Measurements from ENCODE around the gene EFCAB6. TPM values are rescaled to one million over a fixed set of nuclear protein-coding genes. Genes with fewer than 3 reads are reported as not detected.

The EFCAB6 gene
- total and polyA plus RNA-seq, 5 donors from 2014 or later: 0.18 to 0.77 (median 0.30) TPM; not detected in 2

DNA sequence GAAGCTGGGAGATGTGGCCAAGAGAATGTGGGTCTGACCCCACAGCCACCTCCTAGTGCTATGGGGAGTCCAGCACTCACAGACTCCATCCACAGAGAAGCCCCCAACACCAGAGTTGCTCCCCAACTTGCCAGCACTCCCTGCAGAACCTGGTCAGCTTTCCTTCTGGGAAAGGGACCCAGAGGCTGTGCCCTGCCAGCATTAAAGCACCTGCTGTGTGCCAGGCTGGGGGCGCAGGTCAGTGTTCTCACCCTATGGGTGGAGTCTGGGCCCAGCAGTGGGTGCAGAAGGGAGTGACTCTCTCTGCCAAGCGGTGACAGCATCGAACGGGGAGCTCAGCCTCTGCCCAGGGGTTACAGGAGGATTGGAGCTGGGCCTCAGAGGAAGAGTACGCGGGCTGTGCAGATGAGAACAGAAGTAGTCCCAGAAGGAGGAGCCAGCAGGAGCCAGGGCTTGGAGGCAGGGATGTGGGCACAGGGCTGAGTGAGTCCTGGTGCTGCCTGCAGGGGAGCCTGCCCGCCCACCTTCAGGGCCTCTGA is 285.9 kb downstream of the EFCAB6 start:
- Histone ChIP-seq H3K27ac (ENCODE audit: insufficient read depth, low read length, poor library complexity, severe bottlenecking) (no peak overlapping the region), H3K4me3 (ENCODE audit: low read depth, low read length) (no peak overlapping the region), H3K9me3 (ENCODE audit: control insufficient read depth in 2 of 2, low read length in 2 of 2) (no peaks in the 10 kb centered on the region), H3K36me3 (ENCODE audit: control insufficient read depth, insufficient read depth, low read length) (no peaks in the 10 kb centered on the region), H3K4me1 (ENCODE audit: control insufficient read depth, insufficient read depth, low read length, poor library complexity, severe bottlenecking) (no peaks in the 10 kb centered on the region), H3K27me3 (ENCODE audit: control insufficient read depth, insufficient read depth, low read length) (no peaks in the 10 kb centered on the region)
- ATAC-seq (ENCODE audit: low read depth in 2 of 2): no peak
- no peak for DNase-seq
- H3K4me3 Mint-ChIP-seq: no peak overlapping the region
- no peaks in the 10 kb centered on the region for H3K9me3 Mint-ChIP-seq
- no peaks in the 10 kb centered on the region for H3K27me3 Mint-ChIP-seq
- no peak overlapping the region for H3K27ac Mint-ChIP-seq
- peaks cover 0 to 5% (median 0%) of the 10 kb centered on the region in 4 donors for H3K4me1 Mint-ChIP-seq
- H3K36me3 Mint-ChIP-seq: no peaks in the 10 kb centered on the region

DNA sequence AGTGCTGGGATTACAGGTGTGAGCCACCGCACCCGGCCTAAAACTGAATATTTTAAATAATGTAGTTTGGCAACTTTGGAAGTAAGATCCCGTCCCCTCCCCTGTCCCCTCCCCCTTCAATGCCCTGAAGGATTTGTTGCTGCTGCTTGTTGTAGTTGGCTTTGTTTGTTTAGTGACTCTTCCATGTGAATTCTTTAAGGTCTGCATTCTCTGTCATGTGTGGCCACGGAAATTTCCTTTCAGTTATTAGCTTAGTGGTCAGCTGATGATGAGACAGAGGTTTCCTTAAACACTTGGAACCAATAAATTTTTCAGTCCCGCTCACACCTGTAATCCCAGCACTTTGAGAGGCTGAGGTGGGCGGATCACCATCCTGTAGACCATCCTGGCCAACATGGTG is 290.4 kb downstream of the EFCAB6 start:
- ATAC-seq (ENCODE audit: low read depth in 2 of 2): no peak
- H3K4me1 ChIP-seq (ENCODE audit: control insufficient read depth, insufficient read depth, low read length, poor library complexity, severe bottlenecking): no peaks in the 10 kb centered on the region
- H3K4me3 ChIP-seq (ENCODE audit: low read depth, low read length): no peak overlapping the region
- H3K27me3 ChIP-seq (ENCODE audit: control insufficient read depth, insufficient read depth, low read length): no peaks in the 10 kb centered on the region
- H3K36me3 ChIP-seq (ENCODE audit: control insufficient read depth, insufficient read depth, low read length): no peaks in the 10 kb centered on the region
- Mint-ChIP-seq H3K27me3 (no peaks in the 10 kb centered on the region), H3K9me3 (no peaks in the 10 kb centered on the region), H3K4me1 (peaks cover 0 to 14% (median 4%) of the 10 kb centered on the region in 4 donors), H3K27ac (no peak overlapping the region), H3K4me3 (no peak overlapping the region), H3K36me3 (no peaks in the 10 kb centered on the region)
- H3K27ac ChIP-seq (ENCODE audit: insufficient read depth, low read length, poor library complexity, severe bottlenecking): no peak overlapping the region
- no peaks in the 10 kb centered on the region for H3K9me3 ChIP-seq (ENCODE audit: control insufficient read depth in 2 of 2, low read length in 2 of 2)
- no peak for DNase-seq

DNA sequence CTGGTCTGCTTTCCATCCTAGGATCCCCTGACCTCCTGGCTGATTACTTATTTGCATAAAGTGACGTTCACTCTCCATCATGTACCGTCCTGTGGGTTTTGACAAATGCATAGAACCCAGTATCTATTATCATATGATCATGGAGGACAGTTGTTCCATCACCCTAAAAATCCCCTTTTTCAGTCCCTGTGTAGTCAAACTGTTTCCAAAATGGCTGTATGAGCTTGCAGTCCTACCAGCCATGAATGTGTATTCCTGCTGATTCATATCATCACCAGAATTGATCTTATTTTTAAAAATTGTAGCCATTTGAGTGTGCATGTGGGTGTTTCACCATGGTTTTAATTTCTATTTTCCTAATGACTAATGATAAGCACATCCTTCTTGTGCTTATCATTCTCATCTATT is 291.5 kb downstream of the EFCAB6 start:
- Histone ChIP-seq H3K27ac (ENCODE audit: insufficient read depth, low read length, poor library complexity, severe bottlenecking) (no peak overlapping the region), H3K27me3 (ENCODE audit: control insufficient read depth, insufficient read depth, low read length) (no peaks in the 10 kb centered on the region), H3K4me3 (ENCODE audit: low read depth, low read length) (no peak overlapping the region), H3K36me3 (ENCODE audit: control insufficient read depth, insufficient read depth, low read length) (no peaks in the 10 kb centered on the region), H3K4me1 (ENCODE audit: control insufficient read depth, insufficient read depth, low read length, poor library complexity, severe bottlenecking) (no peaks in the 10 kb centered on the region), H3K9me3 (ENCODE audit: control insufficient read depth in 2 of 2, low read length in 2 of 2) (no peaks in the 10 kb centered on the region)
- Mint-ChIP-seq H3K27ac (no peak overlapping the region), H3K36me3 (no peaks in the 10 kb centered on the region), H3K4me1 (peaks cover 0 to 14% (median 4%) of the 10 kb centered on the region in 4 donors), H3K27me3 (no peaks in the 10 kb centered on the region), H3K4me3 (no peak overlapping the region), H3K9me3 (no peaks in the 10 kb centered on the region)
- ATAC-seq (ENCODE audit: low read depth in 2 of 2) (no peak), DNase-seq (peak in 1 of 3 donors; percentile 10)

DNA sequence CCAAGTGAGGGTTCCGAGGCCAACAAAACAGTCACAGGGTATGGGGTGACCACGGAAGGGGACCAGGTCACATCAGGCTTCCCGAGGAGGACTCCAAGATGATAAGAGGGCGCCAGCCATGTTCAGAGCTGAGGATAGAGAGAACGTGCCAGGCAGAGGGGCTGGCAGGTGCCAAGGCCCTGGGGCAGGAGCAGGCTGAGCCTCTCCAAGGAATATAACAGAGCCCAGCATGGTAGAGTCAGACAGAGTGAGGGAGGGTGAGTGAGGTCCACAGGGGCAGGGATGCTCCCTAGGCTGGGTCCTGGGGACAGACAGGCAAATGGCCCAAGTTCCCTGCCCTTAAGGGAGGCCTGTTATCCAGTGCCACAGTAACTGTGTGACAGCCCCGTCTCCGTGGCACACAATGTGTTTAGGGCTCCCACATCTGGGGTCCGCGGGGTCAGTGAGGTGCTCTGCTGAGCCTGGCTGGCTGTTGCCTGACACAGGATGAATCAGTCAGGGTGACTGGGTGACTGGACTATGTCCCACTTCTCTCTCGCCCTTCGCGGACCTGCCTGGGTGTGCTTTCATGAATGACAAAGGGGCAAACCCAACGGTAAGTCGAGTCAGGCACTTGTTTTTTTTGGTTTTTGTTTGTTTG is 295.0 kb downstream of the EFCAB6 start:
- DNase-seq: no peak
- no peaks in the 10 kb centered on the region for H3K4me1 ChIP-seq (ENCODE audit: control insufficient read depth, insufficient read depth, low read length, poor library complexity, severe bottlenecking)
- no peaks in the 10 kb centered on the region for H3K27me3 ChIP-seq (ENCODE audit: control insufficient read depth, insufficient read depth, low read length)
- H3K36me3 ChIP-seq (ENCODE audit: control insufficient read depth, insufficient read depth, low read length): no peaks in the 10 kb centered on the region
- Mint-ChIP-seq H3K4me3 (no peak overlapping the region), H3K27ac (peak overlapping the region in 1 of 3 donors; percentile 38), H3K4me1 (peaks cover 0 to 9% (median 4%) of the 10 kb centered on the region in 4 donors), H3K27me3 (no peaks in the 10 kb centered on the region), H3K9me3 (peaks cover 0 to 1% (median 0%) of the 10 kb centered on the region in 7 donors), H3K36me3 (no peaks in the 10 kb centered on the region)
- H3K4me3 ChIP-seq (ENCODE audit: low read depth, low read length): no peak overlapping the region
- no peak for ATAC-seq (ENCODE audit: low read depth in 2 of 2)
- no peaks in the 10 kb centered on the region for H3K9me3 ChIP-seq (ENCODE audit: control insufficient read depth in 2 of 2, low read length in 2 of 2)
- no peak overlapping the region for H3K27ac ChIP-seq (ENCODE audit: insufficient read depth, low read length, poor library complexity, severe bottlenecking)

DNA sequence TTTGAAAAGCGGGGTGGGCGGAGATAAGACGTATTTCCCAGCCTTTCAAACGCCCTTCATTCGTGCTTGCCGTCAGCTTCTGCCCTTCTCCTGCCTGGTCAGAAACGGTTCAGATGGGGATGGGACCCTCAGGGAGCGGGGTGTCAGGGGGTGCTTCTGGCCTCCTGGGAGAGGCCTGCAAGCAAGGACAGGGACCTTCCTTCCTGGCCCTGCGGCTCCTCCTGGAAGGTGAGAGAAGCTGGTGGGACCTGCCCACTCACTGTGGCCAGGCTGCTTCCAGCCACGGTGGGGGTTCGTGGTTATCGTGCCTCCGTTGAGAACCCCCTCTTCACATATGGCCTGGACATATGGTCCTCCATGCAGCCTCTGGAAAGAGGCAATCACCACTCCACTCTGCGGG is 295.7 kb downstream of the EFCAB6 start:
- H3K4me3 Mint-ChIP-seq: no peak overlapping the region
- no peaks in the 10 kb centered on the region for H3K36me3 Mint-ChIP-seq
- no peaks in the 10 kb centered on the region for H3K4me1 ChIP-seq (ENCODE audit: control insufficient read depth, insufficient read depth, low read length, poor library complexity, severe bottlenecking)
- ATAC-seq (ENCODE audit: low read depth in 2 of 2) (no peak), DNase-seq (no peak)
- no peaks in the 10 kb centered on the region for H3K36me3 ChIP-seq (ENCODE audit: control insufficient read depth, insufficient read depth, low read length)
- H3K27me3 ChIP-seq (ENCODE audit: control insufficient read depth, insufficient read depth, low read length): no peaks in the 10 kb centered on the region
- H3K9me3 ChIP-seq (ENCODE audit: control insufficient read depth in 2 of 2, low read length in 2 of 2): no peaks in the 10 kb centered on the region
- H3K27ac ChIP-seq (ENCODE audit: insufficient read depth, low read length, poor library complexity, severe bottlenecking): no peak overlapping the region
- H3K4me1 Mint-ChIP-seq: peaks cover 0 to 9% (median 4%) of the 10 kb centered on the region in 4 donors
- H3K27me3 Mint-ChIP-seq: no peaks in the 10 kb centered on the region
- peaks cover 0 to 1% (median 0%) of the 10 kb centered on the region in 7 donors for H3K9me3 Mint-ChIP-seq
- no peak overlapping the region for H3K27ac Mint-ChIP-seq
- H3K4me3 ChIP-seq (ENCODE audit: low read depth, low read length): no peak overlapping the region

DNA sequence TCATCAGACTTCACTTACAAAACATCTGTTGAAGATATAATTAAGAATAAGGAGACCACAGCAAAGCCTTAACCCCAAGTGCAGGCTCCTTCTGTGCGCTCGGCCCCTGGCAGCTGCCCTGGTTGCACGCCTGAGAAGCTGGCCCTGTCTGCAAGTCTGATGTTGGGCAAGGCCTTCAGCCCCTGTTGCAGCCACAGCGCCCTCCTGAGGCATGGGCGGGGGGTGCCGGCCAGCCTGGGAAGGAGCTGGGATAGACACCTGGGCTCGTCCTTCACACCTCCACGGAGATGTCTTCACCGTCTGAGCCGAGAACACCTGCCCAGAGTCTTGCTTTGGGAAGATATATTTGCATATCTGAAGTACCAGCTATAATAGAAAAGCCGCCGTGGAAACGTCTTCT is 296.2 kb downstream of the EFCAB6 start:
- Mint-ChIP-seq H3K36me3 (no peaks in the 10 kb centered on the region), H3K27me3 (no peaks in the 10 kb centered on the region), H3K4me1 (peaks cover 0 to 7% (median 3%) of the 10 kb centered on the region in 4 donors), H3K4me3 (no peak overlapping the region), H3K27ac (no peak overlapping the region), H3K9me3 (peaks cover 0 to 1% (median 0%) of the 10 kb centered on the region in 7 donors)
- Histone ChIP-seq H3K27me3 (ENCODE audit: control insufficient read depth, insufficient read depth, low read length) (no peaks in the 10 kb centered on the region), H3K4me1 (ENCODE audit: control insufficient read depth, insufficient read depth, low read length, poor library complexity, severe bottlenecking) (no peaks in the 10 kb centered on the region), H3K27ac (ENCODE audit: insufficient read depth, low read length, poor library complexity, severe bottlenecking) (no peak overlapping the region), H3K4me3 (ENCODE audit: low read depth, low read length) (no peak overlapping the region), H3K9me3 (ENCODE audit: control insufficient read depth in 2 of 2, low read length in 2 of 2) (no peaks in the 10 kb centered on the region), H3K36me3 (ENCODE audit: control insufficient read depth, insufficient read depth, low read length) (no peaks in the 10 kb centered on the region)
- no peak for DNase-seq
- no peak for ATAC-seq (ENCODE audit: low read depth in 2 of 2)

DNA sequence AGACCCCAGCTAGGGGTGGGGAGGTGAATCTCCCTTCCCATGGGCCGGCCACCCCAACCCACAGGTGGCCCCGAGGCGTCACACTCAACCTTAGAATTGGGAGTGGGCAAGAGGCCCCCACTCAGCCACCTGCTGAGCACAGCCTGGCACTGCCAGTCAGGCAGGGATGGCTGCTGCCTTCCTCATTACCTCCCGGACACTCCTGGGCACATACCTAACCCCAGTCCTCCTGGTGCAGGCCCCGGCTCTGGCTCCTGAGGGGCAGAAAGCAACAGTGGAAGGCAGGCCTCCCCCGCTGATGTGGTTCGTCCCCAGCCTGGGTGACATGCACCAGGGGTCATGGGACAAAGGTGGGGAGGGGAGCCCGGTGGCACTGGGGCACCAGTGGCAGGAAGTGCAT is 296.7 kb downstream of the EFCAB6 start:
- DNase-seq: no peak

More for the DNA sequence above, 296.7 kb downstream of the EFCAB6 start:
- H3K9me3 ChIP-seq (ENCODE audit: control insufficient read depth in 2 of 2, low read length in 2 of 2): no peaks in the 10 kb centered on the region
- peaks cover 0 to 1% (median 0%) of the 10 kb centered on the region in 7 donors for H3K9me3 Mint-ChIP-seq
- no peaks in the 10 kb centered on the region for H3K27me3 Mint-ChIP-seq
- H3K27me3 ChIP-seq (ENCODE audit: control insufficient read depth, insufficient read depth, low read length): no peaks in the 10 kb centered on the region
- no peak for ATAC-seq (ENCODE audit: low read depth in 2 of 2)
- H3K4me3 Mint-ChIP-seq: no peak overlapping the region
- no peaks in the 10 kb centered on the region for H3K4me1 ChIP-seq (ENCODE audit: control insufficient read depth, insufficient read depth, low read length, poor library complexity, severe bottlenecking)
- peaks cover 0 to 2% (median under 1%) of the 10 kb centered on the region in 4 donors for H3K4me1 Mint-ChIP-seq
- H3K4me3 ChIP-seq (ENCODE audit: low read depth, low read length): no peak overlapping the region
- no peaks in the 10 kb centered on the region for H3K36me3 ChIP-seq (ENCODE audit: control insufficient read depth, insufficient read depth, low read length)
- H3K27ac Mint-ChIP-seq: no peak overlapping the region
- H3K27ac ChIP-seq (ENCODE audit: insufficient read depth, low read length, poor library complexity, severe bottlenecking): no peak overlapping the region
- no peaks in the 10 kb centered on the region for H3K36me3 Mint-ChIP-seq

All from CD4-positive, CD25-positive, alpha-beta regulatory T cell (primary cell).